ENCODE data around the gene NEK6. TPM values are rescaled to one million over a fixed set of nuclear protein-coding genes. Genes with fewer than 3 reads are reported as not detected.
A peak's percentile ranks its signal among the peaks of the same experiment; 100 is the strongest.

NEK6 gene
- total RNA-seq, 1 donor from 2014 or later: 65.6 TPM

DNA sequence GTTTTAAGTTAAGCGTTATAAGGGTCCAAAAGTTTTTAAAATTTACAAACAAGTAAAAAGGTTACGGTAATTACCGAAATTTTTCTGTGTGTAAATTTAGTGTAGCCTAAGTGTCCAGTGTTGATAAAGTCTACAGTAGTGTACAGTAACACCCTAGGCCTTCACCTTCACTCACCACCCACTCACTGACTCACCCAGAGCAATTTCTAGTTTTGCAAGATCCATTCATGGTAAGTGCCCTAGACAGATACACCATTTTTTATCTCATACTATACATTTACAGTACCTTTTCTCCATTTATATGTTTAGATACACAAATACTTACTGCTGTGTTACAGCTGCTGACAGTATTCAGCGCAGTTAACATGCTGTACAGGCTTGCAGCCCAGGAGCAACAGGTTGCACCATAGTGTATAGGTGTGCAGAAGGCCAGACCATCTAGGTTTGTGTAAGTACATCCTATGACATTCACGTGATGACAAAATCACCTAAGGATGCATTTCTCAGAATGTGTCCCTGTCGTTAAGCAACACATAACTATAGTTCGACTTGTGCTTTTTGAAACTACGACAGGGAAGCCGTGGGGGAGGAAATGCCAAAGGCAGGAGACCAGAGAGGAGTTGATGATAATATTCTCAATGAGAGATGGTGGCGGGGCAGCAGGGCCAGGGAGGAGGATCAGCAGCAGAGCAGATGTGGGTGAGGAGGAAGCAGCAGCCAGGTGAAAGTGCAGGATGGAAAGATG, 108.9 kb downstream of the NEK6 start:
- no peak for DNase-seq (ENCODE audit: low read depth)

DNA sequence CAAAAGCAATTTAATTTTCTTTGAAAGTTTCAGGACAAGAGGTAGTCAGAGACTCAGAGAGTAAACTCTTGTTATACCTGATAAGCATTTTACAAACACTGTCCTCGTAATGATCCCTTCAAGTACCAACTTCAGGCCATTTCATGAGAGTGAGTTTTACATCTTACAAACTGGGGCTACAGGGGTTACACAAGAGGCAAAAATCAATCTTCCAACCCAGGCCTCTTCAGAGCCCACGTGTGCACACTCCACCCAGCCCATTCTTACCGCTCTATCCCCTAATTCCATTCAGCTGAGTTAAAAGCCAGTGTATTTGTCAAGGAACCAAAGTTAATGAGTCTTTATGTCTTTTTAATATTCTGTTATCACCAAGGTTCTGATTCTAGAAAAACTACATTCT, 110.9 kb downstream of the NEK6 start:
- no peak for DNase-seq (ENCODE audit: low read depth)

DNA sequence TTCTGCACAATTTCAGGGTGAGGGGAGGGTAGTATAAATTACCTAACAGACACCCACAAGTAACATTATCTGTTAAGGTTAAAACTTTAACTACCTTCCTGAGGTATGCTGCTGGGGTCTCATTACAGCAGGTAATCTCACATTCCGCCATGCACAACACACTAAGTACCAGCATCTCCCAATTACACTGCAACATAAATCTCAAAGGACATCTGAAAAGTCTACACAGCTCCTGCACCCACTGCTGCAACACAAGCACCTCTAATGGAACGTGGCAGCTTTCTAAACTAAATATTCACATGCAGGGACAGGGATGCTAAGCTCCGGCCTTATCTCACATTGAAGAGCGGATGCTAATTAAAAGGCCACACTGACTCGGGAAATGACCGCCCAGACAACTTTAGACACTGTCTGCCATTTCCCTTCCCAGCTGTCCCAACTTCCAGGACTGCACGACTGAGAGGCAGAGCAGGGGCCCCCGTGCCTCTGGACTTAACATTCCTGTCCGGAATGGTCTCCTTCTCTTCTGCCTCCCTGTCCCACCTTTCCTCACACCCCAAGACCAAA, 111.6 kb downstream of the NEK6 start:
- DNase-seq (ENCODE audit: low read depth): no peak

DNA sequence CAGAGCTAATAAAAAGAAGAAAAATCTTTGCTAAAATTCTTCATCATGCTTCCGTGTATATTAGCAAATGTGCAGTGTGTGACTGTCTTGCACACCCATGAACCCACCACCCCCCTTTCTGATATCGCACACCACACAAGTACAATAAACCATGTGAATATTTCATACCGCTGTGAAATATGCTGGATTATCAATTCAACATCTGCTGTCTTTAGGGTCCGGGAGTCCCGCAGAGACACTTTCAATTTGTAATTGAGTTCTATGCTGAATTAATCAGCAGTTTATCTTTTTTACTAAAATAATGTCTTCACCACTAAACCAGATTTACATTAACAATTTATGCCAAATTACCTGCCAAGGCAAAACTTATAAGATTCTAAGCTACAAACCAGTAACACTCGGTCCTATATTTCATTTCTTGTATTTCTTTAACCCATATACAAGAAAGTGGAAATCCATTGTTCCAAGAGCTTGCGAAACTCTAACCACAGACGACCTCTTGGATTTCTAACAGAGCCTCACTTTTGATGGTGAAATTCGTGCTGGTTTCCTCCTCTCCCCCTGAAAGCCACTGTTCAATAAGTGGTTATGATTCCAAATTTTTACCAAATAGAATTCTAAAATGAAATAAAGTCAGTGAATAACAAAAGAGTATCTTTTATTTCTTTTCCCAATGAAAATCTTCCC, 113.3 kb downstream of the NEK6 start:
- no peak for DNase-seq (ENCODE audit: low read depth)

DNA sequence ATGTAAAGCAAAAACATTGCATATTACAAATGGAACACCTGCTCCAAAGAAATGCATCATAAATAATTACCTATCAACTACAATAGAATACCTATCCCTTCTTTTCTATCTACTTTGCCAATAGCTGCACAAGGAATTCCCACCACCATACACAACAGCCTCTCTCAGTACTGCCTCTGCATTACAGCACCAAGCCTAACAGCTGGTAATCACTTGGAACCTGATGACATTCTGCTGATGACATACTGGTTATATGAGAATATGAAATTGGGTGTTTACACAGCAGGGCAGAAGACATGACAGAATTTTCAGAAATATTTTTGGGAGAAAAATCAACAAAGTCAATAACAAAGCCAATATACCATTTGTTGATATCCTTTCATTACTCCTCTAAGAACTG, 114.3 kb downstream of the NEK6 start:
- DNase-seq (ENCODE audit: low read depth): peak; percentile 59

DNA sequence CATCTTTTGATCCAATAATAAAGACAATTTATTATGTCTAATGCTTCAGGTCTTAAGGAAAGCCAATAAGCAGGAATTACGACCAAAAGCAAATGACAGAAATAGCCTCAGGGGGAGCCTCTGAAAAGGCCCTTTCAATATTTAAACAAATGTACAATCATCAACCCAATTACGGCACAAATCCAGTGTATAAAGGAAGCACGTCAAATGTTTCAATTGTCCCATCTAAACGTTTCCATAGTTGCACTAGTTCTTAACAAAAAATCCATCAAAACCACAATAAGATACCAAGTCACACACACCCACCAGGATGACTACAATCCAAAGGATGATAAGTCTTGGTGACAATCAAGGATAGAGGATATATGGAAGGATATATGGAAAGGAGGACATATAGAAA, 115.6 kb downstream of the NEK6 start:
- DNase-seq (ENCODE audit: low read depth): no peak

DNA sequence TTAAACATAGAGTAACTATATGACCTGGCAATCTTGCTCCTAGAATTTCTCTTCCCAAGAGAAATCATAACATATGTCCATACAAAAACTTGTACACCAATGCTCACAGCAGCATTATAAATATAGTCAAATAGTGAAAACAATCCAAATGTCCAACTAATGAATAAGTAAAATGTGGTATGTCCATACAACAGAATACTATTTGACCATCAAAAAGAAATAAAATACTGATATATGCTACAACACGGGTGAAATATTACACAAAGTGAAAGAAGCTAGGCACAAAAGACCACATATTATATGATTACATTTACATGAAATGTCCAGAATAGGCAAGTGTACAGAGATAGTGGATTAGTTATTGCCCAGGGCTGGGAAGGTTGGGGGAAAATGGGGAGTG, 116.1 kb downstream of the NEK6 start:
- no peak for DNase-seq (ENCODE audit: low read depth)

DNA sequence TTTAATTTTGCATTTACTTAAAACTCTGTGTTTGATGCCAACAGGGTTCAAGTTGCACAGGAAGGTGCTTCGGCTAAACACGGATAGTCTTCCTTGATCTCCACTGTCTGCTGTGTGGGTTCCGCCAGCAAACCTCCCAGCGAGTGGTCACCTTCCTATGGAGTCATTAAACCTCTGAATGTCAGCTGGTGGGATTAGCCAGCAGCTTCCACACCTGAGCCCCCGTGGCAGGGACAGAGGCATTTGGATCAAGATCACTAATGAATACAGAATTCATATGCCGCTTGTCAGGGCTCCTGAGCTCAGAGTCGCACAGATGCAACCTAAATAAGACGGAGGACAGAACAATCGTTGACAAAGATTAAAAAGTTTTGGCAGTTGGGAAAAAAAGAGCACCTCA, 118.0 kb downstream of the NEK6 start:
- no peak for DNase-seq (ENCODE audit: low read depth)

DNA sequence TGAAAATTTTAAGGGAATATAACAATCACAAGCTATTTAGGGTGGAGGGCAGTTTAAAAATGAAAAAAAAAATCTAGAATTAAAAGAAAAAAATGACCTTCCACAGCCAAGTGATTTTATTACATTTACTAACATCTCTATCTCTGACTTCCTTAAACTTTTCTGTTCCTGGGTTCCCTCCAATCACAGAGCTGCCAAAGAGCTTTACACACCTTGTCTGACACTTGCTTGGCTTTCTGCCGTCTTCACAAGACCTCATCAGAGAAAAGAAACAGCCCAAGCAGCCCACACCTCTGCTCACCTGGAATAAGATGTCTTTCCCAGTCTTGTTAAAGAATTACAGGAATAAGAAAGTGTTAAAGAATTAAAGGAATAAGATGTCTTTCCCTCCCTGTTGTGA, 118.6 kb downstream of the NEK6 start:
- no peak for DNase-seq (ENCODE audit: low read depth)

DNA sequence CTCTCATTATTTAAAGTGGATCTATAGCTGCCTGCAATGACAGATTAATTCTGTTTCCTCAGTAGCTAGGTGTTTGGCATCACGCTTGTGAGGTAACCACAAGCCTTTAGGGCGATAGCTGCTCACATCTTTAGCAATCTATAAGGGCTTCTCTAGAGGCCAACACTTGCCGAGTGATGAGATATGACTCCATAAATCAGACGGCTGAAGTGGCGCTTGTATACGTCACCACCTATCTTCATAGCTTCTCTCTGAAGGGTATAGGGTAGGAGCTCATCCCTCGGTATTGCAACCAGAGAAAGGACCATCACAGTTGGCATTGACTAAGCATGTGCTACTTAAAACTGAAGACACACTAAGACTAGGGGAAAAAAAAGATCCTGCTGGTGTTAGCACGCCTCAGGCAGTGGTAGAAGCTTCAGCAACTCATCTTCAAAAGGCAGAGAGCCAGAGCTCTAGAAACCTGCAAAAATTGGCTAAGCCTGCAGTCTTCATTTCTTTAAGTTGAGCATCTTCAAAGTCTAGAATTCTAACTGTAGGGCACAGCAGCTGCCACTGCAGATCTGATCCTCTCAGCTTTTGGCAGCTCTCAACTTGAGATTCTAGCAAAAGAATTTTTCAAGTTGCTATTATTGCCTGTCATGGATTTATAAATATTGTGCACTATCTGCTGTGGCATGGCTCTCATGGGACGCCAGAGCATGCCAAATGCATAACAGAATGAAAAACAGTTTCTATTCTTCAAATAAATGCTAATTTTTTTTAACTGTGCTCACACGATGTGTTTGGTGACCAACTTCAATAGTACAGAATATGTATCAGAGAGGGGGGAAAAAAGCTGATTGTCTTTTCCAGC, 120.0 kb downstream of the NEK6 start:
- peak; percentile 55 for DNase-seq (ENCODE audit: low read depth)

DNA sequence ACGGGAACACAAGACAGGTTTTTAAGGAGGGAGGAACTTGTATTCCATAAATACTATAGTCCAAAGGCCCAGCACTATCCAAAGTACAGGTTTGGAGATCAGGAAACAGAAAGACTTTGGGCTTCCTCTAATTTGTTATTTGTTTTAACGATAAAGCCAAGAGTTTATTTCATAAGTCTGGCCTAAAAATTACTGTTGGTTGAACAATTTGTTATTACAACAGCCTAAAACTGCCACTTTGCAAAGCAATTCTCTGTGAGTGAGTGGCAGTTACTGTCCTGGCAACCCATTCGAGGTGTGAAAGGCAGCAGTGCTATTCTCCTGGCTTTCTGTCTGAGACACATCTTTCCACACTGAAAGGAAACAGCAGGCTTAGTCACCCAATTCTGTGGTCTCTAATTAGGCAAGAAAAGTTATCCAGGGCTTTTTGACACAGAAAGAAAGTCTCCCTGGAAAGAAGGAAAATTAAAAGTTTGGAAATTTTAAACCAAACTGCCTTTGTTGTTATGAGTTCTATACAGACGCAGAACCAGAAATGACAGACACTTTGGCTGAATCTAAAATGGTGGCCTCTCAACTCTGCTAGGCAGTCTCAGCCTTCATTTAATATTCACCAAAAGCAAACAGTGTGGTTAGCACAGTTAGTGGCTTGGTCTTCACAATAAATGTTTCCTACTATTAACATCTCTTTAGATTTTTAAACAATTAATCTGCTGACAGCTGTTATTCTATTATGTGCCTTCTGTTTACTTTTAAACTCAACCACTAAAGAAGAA, 123.6 kb downstream of the NEK6 start:
- DNase-seq (ENCODE audit: low read depth): peak; percentile 29

DNA sequence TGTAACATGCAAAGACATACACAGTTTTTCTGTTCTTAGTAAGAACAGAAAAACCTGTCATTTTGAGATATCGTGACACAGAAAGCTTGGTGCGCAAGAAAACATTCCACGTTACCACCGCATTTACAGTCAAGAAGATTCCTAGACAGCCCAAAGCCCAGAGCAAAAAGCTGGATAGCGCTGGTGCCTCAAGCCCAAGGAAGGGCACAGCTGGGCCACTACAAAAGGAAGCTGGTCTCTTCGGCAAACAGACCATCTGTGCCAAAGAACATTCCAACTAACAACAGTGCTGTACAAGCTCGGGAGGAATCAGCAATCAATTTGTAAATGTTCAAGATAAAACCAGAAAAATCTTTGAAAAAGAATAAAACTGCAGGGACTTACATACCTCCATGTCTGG, 126.5 kb downstream of the NEK6 start:
- DNase-seq (ENCODE audit: low read depth): no peak

DNA sequence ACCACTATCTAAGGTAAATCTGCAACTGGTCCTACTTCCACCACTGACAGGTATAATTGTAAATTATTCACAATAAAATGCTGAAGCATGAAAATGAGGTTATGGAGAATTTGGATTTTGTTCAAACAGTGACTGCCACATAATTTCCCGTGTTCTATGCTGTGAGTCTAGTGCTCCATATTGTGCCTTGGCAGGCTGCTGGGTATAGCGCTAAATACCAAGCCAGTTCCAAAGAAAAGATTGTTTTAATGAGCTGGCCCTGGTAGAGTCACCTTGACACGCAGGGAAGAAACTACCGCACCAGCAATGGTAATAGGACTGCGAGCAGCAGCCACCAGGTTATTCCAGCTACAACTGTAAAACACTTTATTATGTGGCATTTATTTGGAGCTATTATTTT, 127.1 kb downstream of the NEK6 start:
- DNase-seq (ENCODE audit: low read depth): no peak

DNA sequence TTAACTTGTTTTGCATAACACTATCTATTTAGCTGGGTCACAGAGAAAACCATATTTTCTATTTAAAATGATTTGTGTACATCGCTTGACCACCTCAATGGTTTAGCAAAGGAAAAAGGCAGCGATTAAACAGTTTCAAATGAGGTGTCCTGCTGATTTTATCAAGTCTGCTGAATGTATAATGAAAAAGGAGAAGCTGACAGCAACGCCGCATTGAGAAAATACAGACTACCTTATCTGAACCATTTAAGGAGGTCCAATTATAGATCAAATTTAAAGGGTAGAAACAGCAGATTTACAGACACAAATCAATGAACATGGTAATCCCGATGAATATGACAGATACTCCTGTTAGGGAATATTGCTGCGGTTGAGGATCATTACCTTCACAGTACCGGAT, 127.9 kb downstream of the NEK6 start:
- DNase-seq (ENCODE audit: low read depth): no peak

DNA sequence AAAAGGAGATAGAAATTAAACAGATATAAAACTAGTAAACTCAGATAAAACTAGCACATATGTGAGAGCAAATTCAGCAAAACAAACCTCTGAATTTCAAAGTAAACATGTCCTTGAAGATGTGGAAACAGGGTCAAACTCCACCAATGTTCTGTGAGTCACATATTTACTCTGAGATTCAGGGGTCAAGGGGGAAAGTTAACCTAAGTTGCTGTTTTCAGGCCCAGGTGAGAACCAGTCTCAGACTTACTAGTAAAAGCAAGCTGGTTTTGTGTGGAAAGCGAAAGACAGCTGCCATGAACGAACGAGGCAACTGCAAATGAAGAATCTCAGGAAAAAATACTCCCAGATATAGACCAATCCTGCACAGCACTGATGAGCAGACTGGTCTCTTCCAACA, 128.5 kb downstream of the NEK6 start:
- DNase-seq (ENCODE audit: low read depth): no peak

DNA sequence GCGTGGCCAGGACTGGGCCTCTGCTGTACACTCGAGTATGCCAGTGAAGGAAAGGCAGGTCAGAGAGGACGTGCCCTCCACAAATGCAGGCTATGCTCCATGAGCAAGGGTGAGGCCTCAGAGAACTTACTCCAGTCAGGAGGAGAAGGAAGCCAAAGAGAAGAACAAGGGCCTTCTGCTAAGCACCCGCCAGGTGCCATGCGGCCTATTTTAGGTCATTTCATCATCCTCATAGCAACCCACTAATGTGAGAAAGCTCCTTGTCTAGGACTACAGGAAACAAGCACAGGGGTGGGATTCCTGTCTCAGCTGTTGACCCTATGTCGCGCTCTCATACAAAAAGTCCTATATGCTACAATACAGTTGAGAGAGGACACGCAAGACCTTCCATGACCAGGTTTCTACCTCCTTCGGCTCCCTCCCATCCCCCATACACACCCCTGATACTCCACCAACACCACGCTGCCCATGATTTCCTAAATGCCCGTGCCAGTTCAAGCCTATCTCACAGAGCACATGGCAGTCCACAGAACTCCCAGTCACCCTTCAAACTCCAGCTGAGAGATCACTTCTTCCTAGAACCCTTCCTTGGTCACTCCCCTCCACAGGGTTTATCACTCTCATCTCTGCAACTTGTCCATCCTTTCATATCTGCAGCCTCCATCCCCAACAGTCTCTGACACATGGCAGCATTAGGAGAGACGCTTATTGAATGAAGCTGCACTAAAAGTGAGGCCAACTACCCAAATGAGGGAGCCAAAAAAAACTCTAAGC, 130.7 kb downstream of the NEK6 start:
- no peak for DNase-seq (ENCODE audit: low read depth)

DNA sequence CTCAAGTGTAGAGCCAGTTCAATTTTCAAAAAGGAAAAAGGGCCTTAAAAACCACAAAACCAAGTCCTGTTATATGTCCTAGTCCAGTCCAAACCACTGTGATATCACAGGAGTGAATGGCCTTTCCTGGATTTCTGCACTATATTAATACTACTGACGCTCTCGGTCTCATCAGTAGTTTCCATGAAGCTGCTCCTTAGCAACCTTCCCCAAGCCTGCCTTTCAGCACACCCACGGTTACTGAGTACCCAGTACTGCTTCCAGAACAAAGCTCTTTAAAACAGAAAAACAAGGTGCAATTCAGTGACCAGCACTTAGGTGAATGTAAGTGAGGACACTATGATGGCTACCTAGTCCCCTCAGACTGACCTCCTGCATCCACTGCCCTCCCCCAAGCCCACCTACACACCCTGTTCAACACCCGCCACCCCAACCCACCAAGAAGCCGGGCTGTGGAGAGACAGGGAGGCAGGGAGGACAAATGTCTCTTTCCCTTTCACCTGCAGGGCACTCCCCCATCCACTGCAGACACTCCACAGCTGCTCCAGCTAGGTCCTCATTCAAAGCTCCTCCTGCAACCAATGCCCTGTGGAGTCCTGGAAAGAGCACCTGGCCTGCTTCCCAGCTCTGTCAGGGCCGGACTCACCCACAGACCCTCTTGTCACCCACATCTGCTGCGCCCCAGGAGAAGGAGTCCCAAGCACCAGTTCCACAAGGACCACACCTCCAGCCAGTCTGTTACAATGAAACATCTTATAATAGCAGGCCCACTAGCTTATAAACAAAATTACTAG, 131.6 kb downstream of the NEK6 start:
- no peak for DNase-seq (ENCODE audit: low read depth)

DNA sequence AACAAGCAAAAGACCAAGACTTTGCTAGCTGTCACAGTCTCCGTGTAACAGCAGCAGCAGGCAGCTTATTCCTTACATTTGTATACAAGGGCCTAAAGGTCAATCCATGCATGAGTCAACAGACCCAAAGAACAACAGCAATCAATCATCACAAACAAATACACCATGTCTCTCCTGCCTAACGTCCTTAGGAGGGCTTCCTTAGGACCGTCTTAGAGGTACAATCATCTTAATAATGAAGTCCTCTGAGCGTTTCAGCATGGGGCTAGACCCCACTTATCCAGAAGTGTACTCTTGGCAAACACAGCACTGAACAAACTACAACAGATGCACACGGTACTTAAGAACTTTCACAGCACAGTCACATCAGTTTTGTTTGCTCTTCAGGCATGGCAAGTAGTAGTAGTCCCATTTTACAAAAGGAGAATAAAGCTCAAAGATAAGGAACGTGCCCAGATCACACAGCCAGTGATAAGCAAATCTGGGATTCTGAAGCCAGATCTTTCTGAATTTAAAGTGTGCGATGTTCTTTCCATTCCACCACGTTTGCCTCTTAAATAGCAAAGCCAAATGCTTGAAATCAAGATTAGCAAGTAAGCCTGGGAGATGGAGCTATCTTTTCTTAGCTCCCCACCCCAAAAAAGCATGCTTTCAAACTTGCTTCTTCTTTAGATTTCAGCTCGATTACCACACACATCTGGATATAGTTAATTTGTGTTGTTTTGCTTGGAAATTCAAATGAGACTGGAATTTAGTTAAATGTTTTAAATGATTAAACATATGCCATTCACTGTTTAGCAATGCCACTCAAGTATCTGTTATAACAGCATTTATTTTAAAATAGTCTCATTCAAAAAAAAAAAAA, 133.3 kb downstream of the NEK6 start:
- no peak for DNase-seq (ENCODE audit: low read depth)

Data from myocyte (in vitro differentiated cells).